OCI-LY3 (cell line): Measurements from ENCODE around the gene FOXF2.

Source experiments
- H2AFZ ChIP-seq: fragments of 200-600, 300-600 bp; shearing (Covaris generic); 2 replicates; pipeline ENCODE4 v1.6.0; 2014; ENCODE audit warnings: antibody characterized with exemption, low read depth, low read length
- H3K27ac ChIP-seq: fragments of 200-600, 300-600 bp; sonication (generic); 2 replicates; pipeline ENCODE4 v1.5.1; 2014; ENCODE audit warnings: mild to moderate bottlenecking, low read length, moderate library complexity, mixed read lengths
- H3K27me3 ChIP-seq: fragments of 200-600, 300-600 bp; sonication (generic); 2 replicates; pipeline ENCODE4 v1.6.1; 2014; ENCODE audit warnings: low read depth, low read length, mixed read lengths
- H3K36me3 ChIP-seq: fragments of 200-600, 300-600 bp; sonication (generic); replicated peaks from 2 replicates; pipeline ENCODE3; 2014; ENCODE audit warnings: low read depth, low read length, mixed read lengths
- H3K4me1 ChIP-seq: fragments of 300-600, 200-600 bp; sonication (generic); 2 replicates; pipeline ENCODE4 v1.6.1; 2014; ENCODE audit warnings: low read length, mixed read lengths
- H3K4me2 ChIP-seq: fragments of 200-600, 300-600 bp; sonication (generic); 2 replicates; pipeline ENCODE4 v1.6.1; 2014; ENCODE audit warnings: low read length, mixed read lengths
- H3K4me3 ChIP-seq: fragments of 300-600, 200-600 bp; sonication (generic); 2 replicates; pipeline ENCODE4 v1.5.1; 2014; ENCODE audit warnings: antibody characterized with exemption, mild to moderate bottlenecking, low read length, moderate library complexity
- H3K79me2 ChIP-seq: fragments of 300-600, 200-600 bp; shearing (Covaris generic); 2 replicates; pipeline ENCODE4 v1.6.1; 2014; ENCODE audit warnings: mild to moderate bottlenecking, low read length, mixed read lengths
- H3K9ac ChIP-seq: fragments of 300-600, 200-600 bp; shearing (Covaris generic); 2 replicates; pipeline ENCODE4 v1.6.0; 2014; ENCODE audit warnings: mild to moderate bottlenecking, low read length, moderate library complexity
- H3K9me3 ChIP-seq: fragments of 200-600, 300-600 bp; shearing (Covaris generic); 2 replicates; pipeline ENCODE4 v1.6.1; 2014; ENCODE audit warnings: low read length, mixed read lengths; ENCODE audit not compliant: insufficient read depth
- H4K20me1 ChIP-seq: fragments of 200-600, 300-600 bp; sonication (generic); 2 replicates; pipeline ENCODE4 v1.6.1; 2016; ENCODE audit warnings: low read length, mixed read lengths; ENCODE audit not compliant: insufficient read depth
- EZH2phosphoT487 ChIP-seq: fragments of 200-600 bp; shearing (Covaris generic); IDR thresholded peaks from 2 replicates; pipeline ENCODE4 v1.6.1; 2018; ENCODE audit warnings: antibody characterized with exemption, mixed run types, low read depth
- TF ChIP-seq, protein P1 (sequence below): fragments of 200-600, 300-600 bp; sonication (generic); IDR thresholded peaks from 2 replicates; pipeline ENCODE4 v1.5.1; 2014; ENCODE audit warnings: antibody characterized with exemption, low read length, low read depth

FOXF2 gene

DNA sequence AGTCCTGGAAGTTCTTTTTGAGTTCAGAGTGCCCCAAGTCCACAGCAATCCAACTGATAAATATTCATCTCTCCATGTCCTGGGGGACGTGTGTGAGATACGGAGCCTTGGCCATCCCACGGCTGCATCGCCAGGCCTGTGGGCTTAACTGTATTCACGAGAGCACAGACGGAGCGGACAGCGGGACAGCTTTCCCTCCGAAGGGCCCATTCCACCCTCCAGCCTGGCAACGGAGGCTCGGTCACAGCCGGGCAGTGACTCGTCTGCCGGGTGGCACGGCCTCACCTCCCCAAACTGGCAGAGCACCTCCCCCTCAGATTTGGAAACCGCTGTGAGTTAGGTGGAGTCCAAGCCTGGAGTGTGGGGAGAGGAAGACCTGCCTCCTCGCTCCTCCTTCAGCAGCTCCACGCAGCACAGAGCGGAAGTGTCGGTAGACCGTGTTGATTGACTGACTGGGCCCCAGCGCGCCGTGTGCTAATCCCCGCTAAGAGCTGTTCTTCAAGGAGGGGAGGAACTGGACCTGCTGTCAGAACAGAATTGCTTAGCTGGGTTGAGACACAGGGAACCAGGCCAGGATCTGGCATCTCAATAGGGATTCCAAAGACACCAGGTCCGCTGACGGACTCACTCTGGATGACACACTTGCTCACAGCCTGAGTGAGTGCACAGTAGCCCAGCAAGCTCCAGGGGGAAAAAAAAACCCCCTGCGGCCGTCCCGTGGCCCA lies 10.9 kb downstream of the FOXF2 start:
- H3K4me1 ChIP-seq, result peaks cover 10% of the 10 kb centered on the region
- H2AFZ ChIP-seq, result no peak overlapping the region
- TF ChIP-seq EZH2phosphoT487, result no peak
- TF ChIP-seq, protein P1, sequence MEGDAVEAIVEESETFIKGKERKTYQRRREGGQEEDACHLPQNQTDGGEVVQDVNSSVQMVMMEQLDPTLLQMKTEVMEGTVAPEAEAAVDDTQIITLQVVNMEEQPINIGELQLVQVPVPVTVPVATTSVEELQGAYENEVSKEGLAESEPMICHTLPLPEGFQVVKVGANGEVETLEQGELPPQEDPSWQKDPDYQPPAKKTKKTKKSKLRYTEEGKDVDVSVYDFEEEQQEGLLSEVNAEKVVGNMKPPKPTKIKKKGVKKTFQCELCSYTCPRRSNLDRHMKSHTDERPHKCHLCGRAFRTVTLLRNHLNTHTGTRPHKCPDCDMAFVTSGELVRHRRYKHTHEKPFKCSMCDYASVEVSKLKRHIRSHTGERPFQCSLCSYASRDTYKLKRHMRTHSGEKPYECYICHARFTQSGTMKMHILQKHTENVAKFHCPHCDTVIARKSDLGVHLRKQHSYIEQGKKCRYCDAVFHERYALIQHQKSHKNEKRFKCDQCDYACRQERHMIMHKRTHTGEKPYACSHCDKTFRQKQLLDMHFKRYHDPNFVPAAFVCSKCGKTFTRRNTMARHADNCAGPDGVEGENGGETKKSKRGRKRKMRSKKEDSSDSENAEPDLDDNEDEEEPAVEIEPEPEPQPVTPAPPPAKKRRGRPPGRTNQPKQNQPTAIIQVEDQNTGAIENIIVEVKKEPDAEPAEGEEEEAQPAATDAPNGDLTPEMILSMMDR, result no peak
- H4K20me1 ChIP-seq, result no peaks in the 10 kb centered on the region
- H3K4me3 ChIP-seq, result no peak overlapping the region
- no peak overlapping the region for H3K9ac ChIP-seq
- H3K9me3 ChIP-seq, result no peaks in the 10 kb centered on the region
- H3K27ac ChIP-seq, result no peak overlapping the region
- no peaks in the 10 kb centered on the region; the same call in 1 of the 2 replicates for H3K27me3 ChIP-seq
- no peak overlapping the region for H3K4me2 ChIP-seq
- H3K36me3 ChIP-seq, result no peaks in the 10 kb centered on the region
- H3K79me2 ChIP-seq, result no peaks in the 10 kb centered on the region

DNA sequence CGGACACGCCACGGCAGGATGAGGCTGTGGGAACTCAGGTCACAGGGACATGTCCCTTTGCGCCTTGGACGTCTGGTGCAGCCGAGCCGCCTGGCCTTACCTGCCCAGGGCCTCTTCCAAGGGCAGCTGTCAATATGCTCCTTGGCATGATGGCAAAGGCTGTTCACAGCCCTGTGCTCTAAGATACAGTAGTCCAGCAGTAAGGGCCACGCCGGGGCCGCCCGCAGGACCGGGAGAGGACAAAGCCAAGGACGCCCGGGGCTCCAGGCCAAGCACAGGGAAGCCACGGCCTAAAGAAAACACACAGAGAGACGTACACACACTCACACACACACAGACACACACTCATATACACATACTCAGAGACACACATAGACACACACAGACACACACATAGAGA lies 13.0 kb downstream of the FOXF2 start:
- H4K20me1 ChIP-seq, result no peaks in the 10 kb centered on the region
- H3K4me2 ChIP-seq, result no peak overlapping the region
- H3K4me1 ChIP-seq, result peaks cover 4% of the 10 kb centered on the region
- no peak overlapping the region for H3K27ac ChIP-seq
- no peak overlapping the region for H2AFZ ChIP-seq
- H3K9ac ChIP-seq, result no peak overlapping the region
- TF ChIP-seq, protein P1, result no peak
- TF ChIP-seq EZH2phosphoT487, result no peak
- no peaks in the 10 kb centered on the region for H3K79me2 ChIP-seq
- H3K9me3 ChIP-seq, result no peaks in the 10 kb centered on the region
- H3K4me3 ChIP-seq, result no peak overlapping the region
- no peaks in the 10 kb centered on the region; the same call in 1 of the 2 replicates for H3K27me3 ChIP-seq
- no peaks in the 10 kb centered on the region for H3K36me3 ChIP-seq

DNA sequence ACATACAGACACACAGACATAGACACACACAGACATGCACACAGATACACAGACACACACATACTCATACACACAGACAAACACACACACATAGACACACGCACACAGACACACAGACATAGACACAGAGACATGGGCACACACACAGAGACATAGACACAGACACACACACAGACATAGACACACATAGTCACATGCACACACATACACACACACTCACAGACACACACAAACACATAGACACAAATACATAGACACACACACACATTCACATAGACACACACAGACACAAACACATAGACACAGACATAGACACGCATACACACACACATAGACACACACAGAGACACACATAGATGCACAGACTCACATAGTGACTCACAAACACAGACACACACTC lies 13.5 kb downstream of the FOXF2 start:
- Histone ChIP-seq H3K36me3 (no peaks in the 10 kb centered on the region), H3K4me2 (no peak overlapping the region), H3K4me1 (no peaks in the 10 kb centered on the region; the same call in 1 of the 2 replicates), H3K9me3 (no peaks in the 10 kb centered on the region), H3K9ac (no peak overlapping the region), H3K27ac (no peak overlapping the region), H3K27me3 (no peaks in the 10 kb centered on the region; the same call in 1 of the 2 replicates), H2AFZ (no peak overlapping the region), H3K79me2 (no peaks in the 10 kb centered on the region), H3K4me3 (no peak overlapping the region), H4K20me1 (no peaks in the 10 kb centered on the region)
- TF ChIP-seq, protein P1, result no peak
- no peak for TF ChIP-seq EZH2phosphoT487

DNA sequence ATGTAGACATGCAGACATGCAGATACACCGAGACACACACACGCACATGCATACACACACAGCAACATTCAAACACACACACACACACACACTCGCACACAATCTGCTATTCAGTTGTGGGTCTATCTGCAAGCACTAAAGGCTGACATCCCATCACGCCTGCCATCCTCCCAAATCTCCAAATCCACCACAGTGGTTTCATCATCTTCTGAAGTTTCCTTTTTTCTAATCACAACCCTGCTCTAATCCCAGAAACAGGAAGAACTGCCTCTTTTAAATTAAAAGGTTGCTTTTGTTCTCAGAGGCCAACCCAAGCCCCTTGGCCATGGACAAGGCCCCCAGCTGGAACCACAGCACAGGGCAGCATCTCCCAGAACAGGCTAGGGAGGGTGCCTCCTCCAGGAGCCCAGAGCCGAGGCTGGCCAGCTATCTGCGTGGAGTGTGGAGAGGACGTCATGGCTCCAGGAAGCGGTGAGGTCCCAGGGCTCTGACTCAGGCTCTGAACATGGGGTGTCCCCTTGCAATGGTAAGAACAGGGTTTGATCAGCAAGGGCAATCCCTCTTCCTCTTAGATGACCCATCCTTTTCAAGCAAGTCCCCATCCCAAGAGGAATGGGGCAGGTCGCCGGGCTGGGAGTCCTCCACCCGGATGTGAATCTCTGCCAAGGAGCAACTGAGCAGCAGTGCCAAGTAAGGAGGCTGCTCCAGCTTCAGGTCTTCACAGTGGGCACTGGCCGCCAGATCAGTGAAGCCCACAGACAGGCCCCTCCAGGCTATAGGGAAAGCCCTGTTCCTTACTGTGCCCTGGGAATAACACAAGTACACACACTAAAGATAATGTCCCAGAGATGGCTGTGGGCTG lies 14.7 kb downstream of the FOXF2 start:
- no peak overlapping the region for H2AFZ ChIP-seq
- H3K27ac ChIP-seq, result no peak overlapping the region
- H4K20me1 ChIP-seq, result no peaks in the 10 kb centered on the region
- H3K27me3 ChIP-seq, result no peaks in the 10 kb centered on the region
- H3K9me3 ChIP-seq, result no peaks in the 10 kb centered on the region
- no peak overlapping the region for H3K9ac ChIP-seq
- H3K4me3 ChIP-seq, result no peak overlapping the region
- no peaks in the 10 kb centered on the region for H3K79me2 ChIP-seq
- no peak overlapping the region for H3K4me2 ChIP-seq
- no peak for TF ChIP-seq EZH2phosphoT487
- TF ChIP-seq, protein P1, result no peak
- no peaks in the 10 kb centered on the region for H3K36me3 ChIP-seq
- H3K4me1 ChIP-seq, result no peaks in the 10 kb centered on the region
